ENCODE data around the gene WNT7B.

GRCh38 chr22:46011627-46012181, 34.7 kb upstream of the WNT7B start:
- TF ChIP-seq CTCF (IDR thresholded peaks at IDR 0.05): no peak
- no peak for TF ChIP-seq POLR2A (IDR thresholded peaks at IDR 0.05)
